RPMI7951 (cell line): ENCODE measurements around the gene AATK. TPM values are rescaled to one million over a fixed set of nuclear protein-coding genes. Genes with fewer than 3 reads are reported as not detected.

Experiments
- DNase-seq: peaks from one replicate; pipeline ENCODE4 v3.0.0-alpha.2; 2012; ENCODE audit warnings: low read depth
- total RNA-seq: library from RNA; depleted of rRNA; stranded (reverse); fragments of >200 nt; shearing (Covaris generic); gene quantifications from 2 replicates; pipeline ENCODE4 v1.2.3, GENCODE V29; 2014; rRNA removed

Gene AATK
- not detected in 2 replicates for total RNA-seq

DNA sequence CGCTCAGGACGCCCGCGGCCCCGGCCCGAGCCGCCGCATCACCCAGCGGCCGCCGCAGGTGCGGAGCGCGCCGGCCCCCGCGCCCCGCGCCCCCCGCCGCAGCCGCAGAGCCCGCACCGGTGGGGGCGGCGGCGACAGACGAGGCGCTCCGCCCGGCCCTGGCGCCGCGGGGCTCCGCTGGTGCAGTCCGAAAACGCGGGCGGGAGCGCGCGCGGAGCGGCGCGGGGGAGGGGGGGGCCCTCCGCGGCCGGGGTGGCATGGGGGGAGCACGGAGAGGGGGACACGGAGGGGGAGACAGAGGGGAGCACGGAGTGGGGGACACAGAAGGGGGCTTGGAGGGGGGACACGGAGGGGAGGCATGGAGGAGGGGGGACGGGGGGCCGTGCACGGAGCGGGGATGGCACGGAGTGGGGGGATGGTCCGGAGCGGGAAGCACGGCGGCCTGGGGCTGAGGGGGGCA, at the start of gene AATK:
Gene AATK (minus strand): TSS at position 189 of the 460 bp plus-strand sequence. CDS start 229 bp downstream, outside the sequence.
- DNase-seq: no peak

- DNase-seq: no peak
Measured at GRCh38 chr17:81213978-81214377, 48.0 kb upstream of the AATK start.

GRCh38 chr17:81212365-81212764, 46.3 kb upstream of the AATK start:
- no peak for DNase-seq

DNA sequence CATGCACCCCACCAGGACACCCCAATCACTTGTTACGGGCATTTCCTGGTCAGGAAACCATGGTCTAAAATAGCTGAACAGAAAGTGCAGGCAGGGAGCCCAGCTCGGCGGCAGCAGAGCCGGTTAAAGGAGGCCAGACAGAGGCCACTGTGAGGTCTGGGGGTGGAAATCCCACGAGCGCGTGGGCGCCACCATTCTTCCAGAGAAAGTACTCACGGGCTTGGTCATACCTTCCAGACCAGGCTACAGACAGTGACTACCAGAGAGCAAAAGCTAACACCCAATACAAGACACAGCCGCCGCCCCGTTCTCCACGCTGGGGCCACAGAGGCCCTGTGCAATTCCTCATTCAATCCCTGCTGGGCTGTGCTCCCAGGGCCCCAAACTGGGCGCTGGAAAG, 44.8 kb upstream of the AATK start:
- no peak for DNase-seq

GRCh38 chr17:81210466-81210865, 44.4 kb upstream of the AATK start:
- no peak for DNase-seq

GRCh38 chr17:81209141-81209540, 43.1 kb upstream of the AATK start:
- DNase-seq: no peak

DNA sequence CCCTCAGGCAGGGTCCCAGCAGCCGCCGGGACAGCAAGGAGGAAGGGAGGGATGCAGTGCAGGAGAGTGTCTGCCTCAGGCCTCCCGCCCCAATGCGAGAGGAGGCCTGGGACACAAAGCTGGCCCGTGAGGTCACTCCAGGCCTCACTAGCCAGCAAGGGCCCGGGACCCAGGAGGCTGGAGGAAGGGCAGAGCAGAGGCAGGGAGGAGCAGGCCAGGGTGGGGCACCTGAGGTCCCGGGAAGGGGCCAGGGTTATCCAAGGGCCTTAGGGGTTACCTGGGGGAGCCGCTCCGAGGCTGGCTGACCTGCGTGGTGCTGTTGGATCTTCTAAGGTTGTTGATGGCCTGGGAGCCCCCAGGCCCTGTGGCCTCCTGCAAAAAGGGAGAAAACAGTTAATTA, 42.6 kb upstream of the AATK start:
- no peak for DNase-seq

- peak; percentile 15 for DNase-seq
Measured at GRCh38 chr17:81207610-81208581, 41.9 kb upstream of the AATK start.

GRCh38 chr17:81206657-81207056, 40.6 kb upstream of the AATK start:
- no peak for DNase-seq

- no peak for DNase-seq
Measured at GRCh38 chr17:81206166-81206565, 40.1 kb upstream of the AATK start.

DNA sequence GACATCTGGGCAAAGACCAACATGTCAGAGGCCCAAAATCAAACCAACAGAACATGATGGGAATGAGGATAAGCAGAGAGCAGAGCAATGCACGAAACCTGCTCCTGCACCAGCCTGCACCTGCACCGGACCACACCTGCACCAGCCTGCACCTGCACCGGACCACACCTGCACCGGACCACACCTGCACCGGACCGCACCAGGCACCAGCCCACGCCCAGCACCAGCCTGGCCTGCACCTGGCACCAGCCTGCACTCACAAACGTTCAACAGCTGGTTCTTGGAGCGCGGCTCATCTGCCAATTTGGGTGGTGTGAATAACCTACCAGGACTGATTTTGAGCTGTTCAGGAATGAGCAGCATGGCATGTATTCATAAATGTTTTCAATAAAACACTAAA, 38.6 kb upstream of the AATK start:
- DNase-seq: no peak

GRCh38 chr17:81203136-81203535, 37.1 kb upstream of the AATK start:
- no peak for DNase-seq

DNA sequence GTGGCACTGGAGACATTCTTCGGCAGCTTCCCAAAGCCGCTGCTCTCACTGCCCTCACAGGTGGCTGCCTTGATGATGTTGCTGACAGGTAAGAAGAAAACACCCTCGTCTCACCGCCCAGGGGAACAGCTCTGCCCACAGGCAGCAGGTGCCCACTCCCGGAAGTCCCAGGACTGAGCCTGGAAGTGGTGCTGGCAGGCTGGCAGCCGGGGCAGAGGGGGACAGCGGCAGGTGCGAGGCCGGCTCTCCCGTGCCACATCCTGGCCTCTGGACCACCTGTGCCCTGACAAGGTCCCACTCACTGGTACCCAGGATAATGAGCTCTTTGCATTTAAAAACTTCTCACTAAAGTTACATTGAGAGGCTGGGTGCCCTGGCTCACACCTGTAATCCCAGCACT, 36.3 kb upstream of the AATK start:
- no peak for DNase-seq

DNA sequence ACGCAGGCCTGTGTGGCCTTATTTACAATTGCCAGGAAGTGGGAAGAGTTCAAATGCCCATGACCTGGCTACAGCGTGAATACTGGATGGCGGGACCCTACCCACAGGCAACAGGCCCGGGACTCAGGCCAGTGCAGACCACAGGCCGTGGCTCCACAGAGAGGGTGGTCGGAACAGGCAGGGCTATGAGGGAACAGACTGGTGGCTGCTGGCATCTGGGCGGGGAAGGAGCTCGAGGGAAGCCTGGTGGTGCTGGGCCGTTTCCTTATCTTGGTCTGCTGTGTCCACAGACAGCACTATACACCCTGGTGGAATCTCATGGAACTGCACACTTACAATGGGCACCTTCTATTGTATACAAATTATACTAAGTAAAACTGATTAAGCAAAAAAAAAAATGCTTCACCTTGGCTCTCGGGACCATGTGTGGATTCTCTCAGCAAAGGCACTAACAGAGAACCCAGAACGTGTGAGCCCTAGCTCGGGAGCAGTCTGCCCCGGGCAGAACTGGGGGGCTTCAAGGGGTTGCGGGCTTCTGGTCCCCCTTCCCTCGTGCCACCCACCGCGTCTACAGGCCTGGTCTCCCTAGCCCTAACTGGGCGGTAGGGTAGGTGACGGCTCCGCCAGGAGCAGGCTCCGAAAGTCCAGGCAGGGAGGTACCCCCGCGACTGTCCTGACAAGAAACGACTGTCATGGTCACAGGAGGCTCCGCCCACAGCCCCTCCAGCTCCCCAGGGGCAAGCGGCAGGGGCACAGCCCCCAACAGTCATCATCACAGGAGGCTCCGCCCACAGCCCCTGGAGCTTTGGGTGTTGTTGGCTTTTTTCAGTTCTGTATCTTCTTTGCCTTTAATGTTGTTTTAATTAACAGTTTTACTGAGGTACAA, 34.9 kb upstream of the AATK start:
- peak; percentile 40 for DNase-seq

- DNase-seq: no peak
Measured at GRCh38 chr17:81200201-81200600, 34.2 kb upstream of the AATK start.

DNA sequence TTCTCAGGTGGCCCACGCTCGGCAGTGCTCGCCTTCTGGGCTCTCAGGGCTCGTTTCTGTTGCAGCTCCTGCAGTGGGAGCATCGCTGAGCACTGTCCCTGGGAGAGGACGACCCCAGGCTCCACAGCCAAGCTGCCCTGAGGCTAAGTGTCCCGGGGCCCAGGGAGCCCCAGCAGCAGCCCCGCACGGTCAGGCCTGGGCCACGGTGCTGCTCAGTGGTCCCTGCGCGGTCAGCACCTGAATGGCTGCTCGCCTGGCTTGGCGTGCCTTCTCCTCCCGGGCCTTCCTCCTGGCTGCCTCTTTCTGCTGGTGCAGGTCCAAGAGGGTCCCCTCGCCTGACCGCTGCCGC, 33.4 kb upstream of the AATK start:
- DNase-seq: no peak

DNA sequence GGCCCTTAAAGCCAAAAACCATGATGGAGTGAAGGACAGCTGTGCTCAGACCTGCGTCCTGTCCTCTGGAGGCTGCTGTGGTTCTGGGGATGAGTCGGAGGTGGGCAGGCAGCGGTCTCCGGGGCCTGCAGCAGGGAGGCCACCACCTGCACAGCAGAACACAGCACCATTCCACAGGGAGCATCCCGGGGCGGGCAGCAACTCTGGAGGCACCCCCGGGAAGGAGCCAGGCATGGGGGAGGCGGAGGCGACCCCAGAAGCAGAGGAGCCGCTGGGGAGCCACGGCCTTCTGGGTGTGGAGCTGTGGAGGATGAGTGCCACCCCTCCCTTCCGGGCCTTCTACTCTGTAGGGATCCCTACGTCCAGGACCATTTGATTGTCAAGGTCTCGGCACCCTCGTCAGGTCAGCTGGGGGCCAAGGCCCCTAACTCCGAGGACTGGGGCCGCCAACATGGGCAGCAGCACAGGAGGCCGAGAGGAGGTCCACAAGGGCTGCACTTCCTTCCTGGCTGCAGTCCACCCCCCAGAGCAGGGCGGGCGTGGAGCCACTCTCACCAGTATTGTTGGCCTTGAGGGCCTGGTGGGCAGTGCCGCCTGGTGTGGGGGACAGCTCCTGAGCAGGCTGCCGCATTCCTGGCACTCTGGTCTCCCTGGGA, 32.9 kb upstream of the AATK start:
- DNase-seq: no peak

- no peak for DNase-seq
Measured at GRCh38 chr17:81197831-81198490, 31.9 kb upstream of the AATK start.

GRCh38 chr17:81197409-81197795, 31.4 kb upstream of the AATK start:
- no peak for DNase-seq

- no peak for DNase-seq
Measured at GRCh38 chr17:81196505-81197408, 30.7 kb upstream of the AATK start.
